Activated naive CD8-positive, alpha-beta T cell treated with anti-CD3 and anti-CD28 coated beads for 36 hours (primary cell): ENCODE results near the gene OPCML. TPM values are rescaled to one million over a fixed set of nuclear protein-coding genes. Genes with fewer than 3 reads are reported as not detected.

Source experiments
- DNase-seq: peaks from one replicate; pipeline ENCODE4 v3.0.0; 2021
- H3K27ac Mint-ChIP-seq: one replicate; pipeline ENCODE4 v1.8.0; 2022; ENCODE audit warnings: mild to moderate bottlenecking, moderate library complexity, mixed read lengths
- H3K27me3 Mint-ChIP-seq: one replicate; pipeline ENCODE4 v1.8.0; 2022; ENCODE audit warnings: mild to moderate bottlenecking, mixed read lengths
- H3K36me3 Mint-ChIP-seq: one replicate; pipeline ENCODE4 v1.8.0; 2021; ENCODE audit warnings: mild to moderate bottlenecking, mixed read lengths
- H3K4me1 Mint-ChIP-seq: one replicate; pipeline ENCODE4 v1.8.0; 2021; ENCODE audit warnings: mixed read lengths
- H3K4me3 Mint-ChIP-seq: one replicate; pipeline ENCODE4 v1.8.0; 2022; ENCODE audit warnings: mild to moderate bottlenecking, moderate library complexity, mixed read lengths
- H3K9me3 Mint-ChIP-seq: one replicate; pipeline ENCODE4 v1.8.0; 2022; ENCODE audit warnings: mixed read lengths
- total RNA-seq, 2 experiments: library from RNA; stranded (reverse); gene quantifications; one replicate each; pipeline ENCODE4 v1.2.3, GENCODE V29; 2021

OPCML gene
- total RNA-seq, 2 experiments from 2014 or later, result not detected

- DNase-seq, result no peak
- Mint-ChIP-seq H3K27me3 (no peaks in the 10 kb centered on the region), H3K4me1 (no peaks in the 10 kb centered on the region), H3K36me3 (no peaks in the 10 kb centered on the region), H3K27ac (no peak overlapping the region), H3K9me3 (no peaks in the 10 kb centered on the region), H3K4me3 (no peak overlapping the region)
These were observed 146.0 kb downstream of the OPCML start for GRCh38 chr11:133386262-133386661.

- H3K4me3 Mint-ChIP-seq, result no peak overlapping the region
- H3K4me1 Mint-ChIP-seq, result no peaks in the 10 kb centered on the region
These were observed 146.5 kb downstream of the OPCML start for GRCh38 chr11:133385781-133386180.

GRCh38 chr11:133384731-133385130, 147.6 kb downstream of the OPCML start:
- Mint-ChIP-seq H3K27ac (no peak overlapping the region), H3K4me1 (no peaks in the 10 kb centered on the region), H3K4me3 (no peak overlapping the region), H3K9me3 (no peaks in the 10 kb centered on the region), H3K27me3 (no peaks in the 10 kb centered on the region), H3K36me3 (no peaks in the 10 kb centered on the region)
- no peak for DNase-seq

More at GRCh38 chr11:133385781-133386180, 146.5 kb downstream of the OPCML start:
- Mint-ChIP-seq H3K9me3 (no peaks in the 10 kb centered on the region), H3K36me3 (no peaks in the 10 kb centered on the region), H3K27ac (no peak overlapping the region), H3K27me3 (no peaks in the 10 kb centered on the region)
- no peak for DNase-seq

- Mint-ChIP-seq H3K4me1 (no peaks in the 10 kb centered on the region), H3K4me3 (no peak overlapping the region), H3K9me3 (no peaks in the 10 kb centered on the region), H3K27me3 (no peaks in the 10 kb centered on the region), H3K27ac (no peak overlapping the region), H3K36me3 (no peaks in the 10 kb centered on the region)
- no peak for DNase-seq
These were observed 148.6 kb downstream of the OPCML start for GRCh38 chr11:133383689-133384088.

GRCh38 chr11:133383201-133383600, 149.1 kb downstream of the OPCML start:
- DNase-seq, result no peak
- no peak overlapping the region for H3K27ac Mint-ChIP-seq
- no peaks in the 10 kb centered on the region for H3K27me3 Mint-ChIP-seq
- no peaks in the 10 kb centered on the region for H3K4me1 Mint-ChIP-seq
- no peak overlapping the region for H3K4me3 Mint-ChIP-seq
- H3K9me3 Mint-ChIP-seq, result no peaks in the 10 kb centered on the region
- H3K36me3 Mint-ChIP-seq, result no peaks in the 10 kb centered on the region

GRCh38 chr11:133382131-133382812, 150.0 kb downstream of the OPCML start:
- no peak overlapping the region for H3K4me3 Mint-ChIP-seq
- no peak for DNase-seq
- no peaks in the 10 kb centered on the region for H3K4me1 Mint-ChIP-seq
- H3K36me3 Mint-ChIP-seq, result no peaks in the 10 kb centered on the region
- H3K27ac Mint-ChIP-seq, result no peak overlapping the region
- H3K27me3 Mint-ChIP-seq, result no peaks in the 10 kb centered on the region
- H3K9me3 Mint-ChIP-seq, result no peaks in the 10 kb centered on the region

- DNase-seq, result no peak
- Mint-ChIP-seq H3K36me3 (no peaks in the 10 kb centered on the region), H3K27me3 (no peaks in the 10 kb centered on the region), H3K9me3 (no peaks in the 10 kb centered on the region), H3K4me3 (no peak overlapping the region), H3K27ac (no peak overlapping the region), H3K4me1 (no peaks in the 10 kb centered on the region)
These were observed 150.6 kb downstream of the OPCML start for GRCh38 chr11:133381761-133382130.

GRCh38 chr11:133366147-133366546, 166.2 kb downstream of the OPCML start:
- no peaks in the 10 kb centered on the region for H3K27me3 Mint-ChIP-seq
- DNase-seq, result no peak
- no peaks in the 10 kb centered on the region for H3K4me1 Mint-ChIP-seq
- no peak overlapping the region for H3K4me3 Mint-ChIP-seq
- no peak overlapping the region for H3K27ac Mint-ChIP-seq
- H3K9me3 Mint-ChIP-seq, result no peaks in the 10 kb centered on the region
- H3K36me3 Mint-ChIP-seq, result no peaks in the 10 kb centered on the region

- no peak for DNase-seq
- H3K4me3 Mint-ChIP-seq, result no peak overlapping the region
These were observed 169.4 kb downstream of the OPCML start for GRCh38 chr11:133362916-133363315.

GRCh38 chr11:133362156-133362555, 170.1 kb downstream of the OPCML start:
- H3K36me3 Mint-ChIP-seq, result no peaks in the 10 kb centered on the region
- H3K4me3 Mint-ChIP-seq, result no peak overlapping the region
- H3K9me3 Mint-ChIP-seq, result no peaks in the 10 kb centered on the region
- H3K27me3 Mint-ChIP-seq, result no peaks in the 10 kb centered on the region
- H3K27ac Mint-ChIP-seq, result no peak overlapping the region
- no peaks in the 10 kb centered on the region for H3K4me1 Mint-ChIP-seq
- no peak for DNase-seq

More at GRCh38 chr11:133362916-133363315, 169.4 kb downstream of the OPCML start:
- Mint-ChIP-seq H3K27me3 (no peaks in the 10 kb centered on the region), H3K9me3 (no peaks in the 10 kb centered on the region), H3K4me1 (no peaks in the 10 kb centered on the region), H3K36me3 (no peaks in the 10 kb centered on the region), H3K27ac (no peak overlapping the region)

- DNase-seq, result no peak
- Mint-ChIP-seq H3K4me1 (no peaks in the 10 kb centered on the region), H3K36me3 (no peaks in the 10 kb centered on the region), H3K4me3 (no peak overlapping the region), H3K27me3 (no peaks in the 10 kb centered on the region), H3K27ac (no peak overlapping the region), H3K9me3 (no peaks in the 10 kb centered on the region)
These were observed 170.7 kb downstream of the OPCML start for GRCh38 chr11:133361689-133361994.

- no peaks in the 10 kb centered on the region for H3K27me3 Mint-ChIP-seq
- no peaks in the 10 kb centered on the region for H3K36me3 Mint-ChIP-seq
- H3K4me3 Mint-ChIP-seq, result no peak overlapping the region
- no peaks in the 10 kb centered on the region for H3K4me1 Mint-ChIP-seq
- H3K27ac Mint-ChIP-seq, result no peak overlapping the region
- DNase-seq, result no peak
- H3K9me3 Mint-ChIP-seq, result no peaks in the 10 kb centered on the region
These were observed 171.2 kb downstream of the OPCML start for GRCh38 chr11:133360860-133361688.

GRCh38 chr11:133355095-133355494, 177.2 kb downstream of the OPCML start:
- no peak for DNase-seq
- Mint-ChIP-seq H3K9me3 (no peaks in the 10 kb centered on the region), H3K4me3 (no peak overlapping the region), H3K27ac (no peak overlapping the region), H3K27me3 (no peaks in the 10 kb centered on the region), H3K4me1 (no peaks in the 10 kb centered on the region), H3K36me3 (no peaks in the 10 kb centered on the region)

- no peak overlapping the region for H3K4me3 Mint-ChIP-seq
- H3K27ac Mint-ChIP-seq, result no peak overlapping the region
- H3K36me3 Mint-ChIP-seq, result no peaks in the 10 kb centered on the region
- no peak for DNase-seq
- no peaks in the 10 kb centered on the region for H3K9me3 Mint-ChIP-seq
- H3K27me3 Mint-ChIP-seq, result no peaks in the 10 kb centered on the region
- no peaks in the 10 kb centered on the region for H3K4me1 Mint-ChIP-seq
These were observed 178.2 kb downstream of the OPCML start for GRCh38 chr11:133354069-133354468.

- Mint-ChIP-seq H3K36me3 (no peaks in the 10 kb centered on the region), H3K9me3 (no peaks in the 10 kb centered on the region), H3K4me3 (no peak overlapping the region), H3K27me3 (no peaks in the 10 kb centered on the region), H3K4me1 (no peaks in the 10 kb centered on the region), H3K27ac (no peak overlapping the region)
- no peak for DNase-seq
These were observed 182.3 kb downstream of the OPCML start for GRCh38 chr11:133350045-133350444.

GRCh38 chr11:133347988-133348387, 184.3 kb downstream of the OPCML start:
- no peaks in the 10 kb centered on the region for H3K9me3 Mint-ChIP-seq
- no peak overlapping the region for H3K4me3 Mint-ChIP-seq
- no peak for DNase-seq
- no peaks in the 10 kb centered on the region for H3K36me3 Mint-ChIP-seq
- H3K4me1 Mint-ChIP-seq, result no peaks in the 10 kb centered on the region
- no peaks in the 10 kb centered on the region for H3K27me3 Mint-ChIP-seq
- H3K27ac Mint-ChIP-seq, result no peak overlapping the region
